Measurements from ENCODE around the gene NNMT.

The NNMT gene

GRCh38 chr11:114261791-114262190, 34.4 kb upstream of the NNMT start:
- H3K4me3 ChIP-seq (ENCODE audit: low read length): no peak overlapping the region
- DNase-seq (ENCODE audit: low read depth, low spot score): no peak

DNA sequence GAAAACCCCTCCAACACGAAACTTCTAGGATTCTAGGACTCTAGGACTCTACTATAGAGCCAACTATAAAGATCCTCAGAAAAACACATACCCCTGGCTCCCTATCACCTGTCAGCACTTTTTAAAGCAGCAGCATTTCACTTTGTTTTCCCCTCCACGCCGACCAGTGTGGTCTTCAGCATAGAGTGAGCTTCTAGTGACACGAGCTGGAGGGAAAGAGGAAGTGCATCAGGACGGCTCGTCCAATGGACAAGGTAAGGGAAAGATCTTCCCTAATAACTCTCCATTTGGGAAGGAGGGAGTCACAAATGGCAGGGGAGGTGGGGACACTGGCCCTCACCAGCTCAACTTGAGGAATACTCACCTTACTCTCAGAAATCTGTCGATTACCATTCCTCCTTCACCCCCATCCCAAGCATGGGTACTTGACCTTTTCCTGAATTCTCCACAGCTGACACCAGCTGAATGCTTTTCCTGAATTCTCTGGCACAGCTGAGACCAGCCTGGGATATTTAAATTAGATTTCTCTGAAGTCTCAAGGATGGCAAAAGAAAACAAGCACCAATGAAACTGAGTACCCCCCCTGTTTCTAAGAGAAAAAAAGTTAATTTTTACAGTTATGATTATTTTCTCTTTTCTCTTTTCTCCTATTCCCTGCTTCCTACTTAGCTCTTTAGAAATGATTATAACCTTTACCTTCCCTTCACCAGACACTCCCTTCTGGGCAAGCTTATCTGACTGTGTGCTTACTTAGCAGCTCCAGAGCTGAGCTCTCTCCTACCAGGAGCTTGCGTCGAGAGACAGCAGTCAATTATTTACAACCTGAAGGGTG, 33.3 kb upstream of the NNMT start:
- no peak overlapping the region for H3K4me3 ChIP-seq (ENCODE audit: low read length)
- peak; percentile 35 for DNase-seq (ENCODE audit: low read depth, low spot score)

GRCh38 chr11:114263513-114264170, 32.6 kb upstream of the NNMT start:
- H3K4me3 ChIP-seq (ENCODE audit: low read length): no peak overlapping the region
- no peak for DNase-seq (ENCODE audit: low read depth, low spot score)

- DNase-seq (ENCODE audit: low read depth, low spot score): no peak
- H3K4me3 ChIP-seq (ENCODE audit: low read length): no peak overlapping the region
Measured at GRCh38 chr11:114264381-114264780, 31.8 kb upstream of the NNMT start.

- H3K4me3 ChIP-seq (ENCODE audit: low read length): no peak overlapping the region
- DNase-seq (ENCODE audit: low read depth, low spot score): no peak
Measured at GRCh38 chr11:114265122-114265878, 30.9 kb upstream of the NNMT start.

- DNase-seq (ENCODE audit: low read depth, low spot score): no peak
- no peak overlapping the region for H3K4me3 ChIP-seq (ENCODE audit: low read length)
Measured at GRCh38 chr11:114269498-114269897, 26.7 kb upstream of the NNMT start.

DNA sequence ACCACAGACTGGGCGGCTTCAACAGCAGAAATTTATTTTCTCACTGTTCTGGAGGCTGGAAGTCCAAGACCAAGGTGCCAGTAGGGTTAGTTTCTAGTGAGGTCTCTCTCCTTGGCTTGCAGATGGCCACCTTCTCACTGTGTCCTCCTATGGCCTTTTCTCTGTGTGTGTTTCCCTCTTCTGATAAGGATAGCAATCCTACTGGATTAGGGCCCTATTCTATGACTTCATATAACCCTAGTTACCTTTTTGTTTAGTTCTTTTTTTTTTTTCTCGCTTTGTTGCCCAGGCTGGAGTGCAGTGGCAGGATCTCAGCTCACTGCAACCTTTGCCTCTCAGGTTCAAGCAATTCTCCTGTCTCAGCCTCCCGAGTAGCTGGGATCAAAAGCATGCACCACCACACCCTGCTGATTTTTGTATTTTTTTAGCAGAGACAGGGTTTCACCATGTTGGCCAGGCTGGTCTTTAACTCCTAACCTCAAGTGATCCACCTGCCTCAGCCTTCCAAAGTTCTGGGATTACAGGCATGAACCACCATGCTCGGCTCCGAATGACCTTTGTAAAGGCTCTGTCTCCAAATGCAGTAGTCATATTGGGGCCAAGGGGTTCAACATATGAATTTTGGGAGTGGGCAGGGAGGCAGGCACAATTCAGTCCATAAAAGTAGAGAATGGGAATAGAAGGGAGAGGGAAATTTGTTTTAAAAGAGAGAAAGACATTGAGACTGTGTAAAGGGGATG, 25.5 kb upstream of the NNMT start:
- no peak for DNase-seq (ENCODE audit: low read depth, low spot score)
- H3K4me3 ChIP-seq (ENCODE audit: low read length): no peak overlapping the region

- DNase-seq (ENCODE audit: low read depth, low spot score): no peak
- no peak overlapping the region for H3K4me3 ChIP-seq (ENCODE audit: low read length)
Measured at GRCh38 chr11:114271316-114271715, 24.9 kb upstream of the NNMT start.

DNA sequence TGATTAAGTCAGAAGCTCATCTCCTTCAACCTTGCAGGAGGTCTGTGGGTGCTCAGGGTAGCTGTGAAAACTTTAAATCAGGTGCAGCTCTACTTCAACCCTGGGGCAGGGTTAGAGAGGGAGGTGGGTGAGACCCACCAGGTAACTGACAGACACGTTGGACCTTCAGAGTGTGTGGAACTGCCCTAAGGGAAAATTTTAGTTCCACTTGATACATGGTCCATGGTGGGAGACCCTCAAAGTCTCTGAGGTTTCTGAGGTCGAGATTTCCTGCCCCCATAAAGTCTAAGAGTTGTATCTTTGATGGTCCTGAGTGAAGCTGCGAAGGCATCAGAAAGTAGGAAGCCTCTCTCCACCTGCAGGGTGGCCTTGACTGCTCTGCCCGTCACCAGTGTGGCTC, 23.9 kb upstream of the NNMT start:
- no peak overlapping the region for H3K4me3 ChIP-seq (ENCODE audit: low read length)
- DNase-seq (ENCODE audit: low read depth, low spot score): no peak

GRCh38 chr11:114273071-114273470, 23.1 kb upstream of the NNMT start:
- DNase-seq (ENCODE audit: low read depth, low spot score): no peak
- no peak overlapping the region for H3K4me3 ChIP-seq (ENCODE audit: low read length)

- H3K4me3 ChIP-seq (ENCODE audit: low read length): no peak overlapping the region
- DNase-seq (ENCODE audit: low read depth, low spot score): no peak
Measured at GRCh38 chr11:114273890-114274635, 22.1 kb upstream of the NNMT start.

DNA sequence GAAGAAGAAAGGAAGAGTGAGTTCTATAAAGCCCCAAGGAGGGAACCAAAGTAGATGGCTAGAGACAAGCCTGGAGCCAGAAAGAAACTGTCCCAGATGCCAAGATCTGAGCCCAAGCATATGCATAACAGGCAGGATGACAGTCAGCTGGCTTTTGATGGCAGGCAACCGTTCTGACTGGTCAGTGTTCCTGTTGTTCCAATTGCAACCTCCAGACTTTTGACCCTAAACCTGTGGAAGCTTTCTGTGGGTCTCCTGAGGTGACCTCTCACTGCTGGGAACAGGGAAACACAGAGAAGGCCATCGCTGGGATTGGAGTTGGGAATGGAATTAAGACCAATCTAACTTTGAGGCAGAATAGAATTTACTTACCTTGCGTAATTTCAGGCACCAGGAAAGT, 21.6 kb upstream of the NNMT start:
- no peak overlapping the region for H3K4me3 ChIP-seq (ENCODE audit: low read length)
- DNase-seq (ENCODE audit: low read depth, low spot score): no peak

DNA sequence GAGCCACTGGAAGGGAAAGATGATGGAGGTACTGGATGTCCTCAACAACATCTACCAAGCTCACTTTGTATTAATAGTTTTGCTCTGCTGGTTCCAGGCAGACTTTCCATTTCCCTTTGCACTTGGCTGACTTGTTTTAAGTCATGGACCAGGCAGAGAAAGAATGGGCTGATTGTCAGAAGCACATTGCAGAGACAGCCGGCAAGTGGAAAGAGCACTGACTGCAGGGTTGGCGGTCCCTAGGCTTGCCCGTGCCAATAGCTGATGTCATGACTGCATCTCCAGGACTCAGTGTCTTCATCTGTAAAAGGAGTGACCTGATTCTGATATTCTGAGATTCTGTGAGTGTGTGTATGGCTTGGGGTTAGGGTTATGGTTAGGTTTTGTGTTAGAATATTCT, 20.9 kb upstream of the NNMT start:
- no peak for DNase-seq (ENCODE audit: low read depth, low spot score)

GRCh38 chr11:114276077-114276476, 20.1 kb upstream of the NNMT start:
- no peak overlapping the region for H3K4me3 ChIP-seq (ENCODE audit: low read length)
- no peak for DNase-seq (ENCODE audit: low read depth, low spot score)

More for the DNA sequence above, 20.9 kb upstream of the NNMT start:
- H3K4me3 ChIP-seq (ENCODE audit: low read length): no peak overlapping the region

GRCh38 chr11:114277637-114278341, 18.4 kb upstream of the NNMT start:
- H3K4me3 ChIP-seq (ENCODE audit: low read length): no peak overlapping the region

DNA sequence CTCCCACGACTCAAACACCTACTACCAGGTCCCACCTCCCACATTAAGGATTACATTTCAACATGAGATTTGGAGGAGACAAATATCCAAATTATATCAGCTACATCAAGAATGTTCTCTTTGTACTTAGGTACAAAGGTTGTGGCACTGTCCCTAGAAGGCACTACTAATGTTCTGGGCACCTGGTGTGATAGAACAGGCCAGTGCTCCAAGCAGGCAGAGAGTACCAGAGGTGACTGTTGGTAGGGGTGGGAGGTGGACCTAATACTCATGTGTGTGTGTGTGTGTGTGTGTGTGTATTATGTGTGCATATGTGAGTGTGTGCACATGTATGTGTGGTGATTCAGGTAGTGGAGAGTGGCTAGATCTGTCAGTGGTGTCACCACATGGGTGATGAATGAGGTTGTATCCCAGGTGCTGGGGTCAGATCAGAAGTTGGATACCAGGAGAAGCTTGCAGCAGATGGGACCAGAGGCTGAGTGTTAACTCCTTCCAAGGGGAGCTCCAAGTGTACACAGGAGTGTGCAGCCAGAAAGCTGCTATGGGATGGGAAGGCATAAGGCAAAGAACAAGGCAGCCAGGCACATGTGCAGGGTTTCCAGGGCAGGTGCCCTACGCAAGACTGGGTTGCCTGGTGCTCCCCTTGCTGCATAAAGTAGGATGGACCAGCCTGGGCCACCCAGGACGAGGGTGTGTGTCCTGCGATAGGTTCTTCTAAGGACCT, 17.7 kb upstream of the NNMT start:
- DNase-seq (ENCODE audit: low read depth, low spot score): no peak
- H3K4me3 ChIP-seq (ENCODE audit: low read length): no peak overlapping the region

More at GRCh38 chr11:114277637-114278341, 18.4 kb upstream of the NNMT start:
- no peak for DNase-seq (ENCODE audit: low read depth, low spot score)

GRCh38 chr11:114279792-114280546, 16.2 kb upstream of the NNMT start:
- no peak overlapping the region for H3K4me3 ChIP-seq (ENCODE audit: low read length)
- no peak for DNase-seq (ENCODE audit: low read depth, low spot score)
